Activated B cell treated with CpG ODN at 0.5 μM for 24 hours (primary cell): ENCODE measurements around the gene SDHAF2. TPM values are rescaled to one million over a fixed set of nuclear protein-coding genes. Genes with fewer than 3 reads are reported as not detected.
"Not testable (repeated sequence)": the region's sequence is repeated elsewhere in the genome, so short reads cannot be mapped to it uniquely, and the experiment has no call there.

Source experiments
- ATAC-seq: fragments of 200-7000 bp; cut with Tn5 transposase; one replicate; pipeline ENCODE4 v1.10.0; 2021; ENCODE audit warnings: low read depth, mild to moderate bottlenecking, moderate library complexity
- CTCF ChIA-PET: fragments of 350-600 bp; sonication (Branson Sonifier 250); formaldehyde crosslinking; loops from one replicate; lab custom pipeline; 2021; ENCODE audit warnings: antibody characterized with exemption; lab: Charles Lee
- POLR2A ChIA-PET: fragments of 350-600 bp; sonication (Branson Sonifier 250); formaldehyde crosslinking; loops from one replicate; lab custom pipeline; 2021; ENCODE audit warnings: antibody characterized with exemption; lab: Charles Lee
- DNase-seq: peaks from one replicate; pipeline ENCODE4 v3.0.0; 2022
- H3K27ac Mint-ChIP-seq: one replicate; pipeline ENCODE4 v1.8.0; 2020; ENCODE audit warnings: mixed read lengths
- H3K27me3 Mint-ChIP-seq: one replicate; pipeline ENCODE4 v1.8.0; 2021; ENCODE audit warnings: mixed read lengths
- H3K36me3 Mint-ChIP-seq: one replicate; pipeline ENCODE4 v1.8.0; 2021; ENCODE audit warnings: low read depth, mixed read lengths
- H3K4me1 Mint-ChIP-seq: one replicate; pipeline ENCODE4 v1.8.0; 2021; ENCODE audit warnings: mixed read lengths
- H3K4me3 Mint-ChIP-seq: one replicate; pipeline ENCODE4 v1.8.0; 2020; ENCODE audit warnings: mild to moderate bottlenecking, mixed read lengths
- H3K9me3 Mint-ChIP-seq: one replicate; pipeline ENCODE4 v1.8.0; 2020; ENCODE audit warnings: mixed read lengths
- CTCF ChIP-seq: fragments of 200-600 bp; IDR thresholded peaks from one replicate; pipeline ENCODE4 v1.8.0; 2022; ENCODE audit warnings: antibody characterized with exemption, mild to moderate bottlenecking
- intact Hi-C: fragments of 100-400 bp; cut with micrococcal nuclease; formaldehyde crosslinking; loops from one replicate; pipeline ENCODE4 v1.15.1; 2024
- total RNA-seq: library from RNA; stranded (reverse); gene quantifications from 2 replicates; pipeline ENCODE4 v1.2.3, GENCODE V29; 2022

Gene SDHAF2
- total RNA-seq: 51.0 and 51.9 TPM in 2 replicates

- no peak for TF ChIP-seq CTCF
- Mint-ChIP-seq H3K9me3 (no peaks in the 10 kb centered on the region), H3K36me3 (peaks cover 58% of the 10 kb centered on the region), H3K4me3 (peak within 1 kb of the TSS; percentile 99), H3K27ac (peak within 1 kb of the TSS; percentile 99), H3K4me1 (peaks cover 59% of the 10 kb centered on the region), H3K27me3 (no peaks in the 10 kb centered on the region)
- DNase-seq (peak; percentile 99), ATAC-seq (peak; percentile 83)
- ChIA-PET CTCF (interaction anchor here (0.5 to 3.2 kb wide), 5 partner anchors 38 to 495 kb away, joined by 3 to 9 read pairs (median 4); partner anchors contain the start of gene TMEM216), POLR2A (interaction anchor here (0.5 to 3.7 kb wide), 23 partner anchors 11 to 1814 kb away, joined by 3 to 50 read pairs (median 5); partner anchors contain the start of genes CYB561A3, DDB1, FTH1 and OSBP)
- intact Hi-C loops: loop anchor here (1.0 to 5.0 kb wide), 5 partner anchors 37 to 518 kb away; partner anchors contain the start of genes DDB1, TKFC, TMEM109 and TMEM216
Observed at GRCh38 chr11:61429691-61430582, at the start of gene SDHAF2, which contains the start of gene CPSF7. SDHAF2 (plus strand) TSS chr11:61430124; CDS start chr11:61430147, 23 bp downstream. CPSF7 (minus strand) TSS chr11:61429975; CDS start chr11:61429235, 740 bp downstream.

- ATAC-seq (no peak), DNase-seq (no peak)
- Mint-ChIP-seq H3K4me1 (peaks cover 9% of the 10 kb centered on the region), H3K27me3 (no peaks in the 10 kb centered on the region), H3K27ac (no peak overlapping the region), H3K4me3 (no peak overlapping the region), H3K36me3 (peaks cover 15% of the 10 kb centered on the region), H3K9me3 (no peaks in the 10 kb centered on the region)
- ChIA-PET POLR2A (interaction anchor here (1.0 to 7.6 kb wide), 3 partner anchors 21 to 46 kb away, joined by 3 to 120 read pairs (median 109); partner anchors contain the start of genes CYB561A3, DDB1, TKFC and TMEM138), CTCF (interaction anchor here (15.6 kb wide), 1 partner anchor 43 kb away, joined by 561 read pairs; the partner anchor contains the start of genes DDB1 and TKFC)
- no peak for TF ChIP-seq CTCF
- intact Hi-C loops: no loop called here
Observed at GRCh38 chr11:61380884-61381283, 49.0 kb upstream of the SDHAF2 start.

GRCh38 chr11:61383859-61384258 is 46.1 kb upstream of the SDHAF2 start:
- CTCF ChIA-PET: interaction anchor here (2.4 to 15.6 kb wide), 7 partner anchors 9 to 52 kb away, joined by 11 to 561 read pairs (median 19); partner anchors contain the start of genes CYB561A3, DDB1, TKFC and TMEM138
- DNase-seq, H3K27me3 Mint-ChIP-seq, H3K27ac Mint-ChIP-seq, H3K4me1 Mint-ChIP-seq, H3K9me3 Mint-ChIP-seq, H3K36me3 Mint-ChIP-seq, H3K4me3 Mint-ChIP-seq, ATAC-seq, intact Hi-C loops: not testable (repeated sequence)
- POLR2A ChIA-PET: interaction anchor here (2.6 to 7.6 kb wide), 3 partner anchors 24 to 49 kb away, joined by 13 to 120 read pairs (median 109); partner anchors contain the start of genes CPSF7, CYB561A3, DDB1 and SDHAF2

- Mint-ChIP-seq H3K4me1 (peaks cover 10% of the 10 kb centered on the region), H3K9me3 (no peaks in the 10 kb centered on the region), H3K27me3 (no peaks in the 10 kb centered on the region), H3K27ac (peak overlapping the region; percentile 56), H3K4me3 (no peak overlapping the region), H3K36me3 (peaks cover 1% of the 10 kb centered on the region)
- POLR2A ChIA-PET: interaction anchor here (1.3 to 7.6 kb wide), 7 partner anchors 15 to 50 kb away, joined by 5 to 120 read pairs (median 13); partner anchors contain the start of genes CPSF7, CYB561A3, DDB1 and SDHAF2
- DNase-seq: no peak
- no peak for ATAC-seq
- no peak for TF ChIP-seq CTCF
- intact Hi-C loops: loop anchor here (1.0 kb wide), 2 partner anchors 28 to 48 kb away; no protein-coding TSS in a partner anchor
- CTCF ChIA-PET: interaction anchor here (1.1 to 15.6 kb wide), 18 partner anchors 8 to 554 kb away, joined by 3 to 561 read pairs (median 11); partner anchors contain the start of genes CYB561A3, DDB1, TKFC and TMEM138
Observed at GRCh38 chr11:61384271-61385242, 45.4 kb upstream of the SDHAF2 start.
